Sigmoid colon (tissue), 7 donors: Measurements from ENCODE around the gene PMF1. TPM values are rescaled to one million over a fixed set of nuclear protein-coding genes. Genes with fewer than 3 reads are reported as not detected.

Experiments used
- DNase-seq: peaks from one replicate; pipeline ENCODE4 v3.0.0-alpha.2; 2019
- H3K27ac ChIP-seq, 4 donors: fragments of 200-600 bp; sonication (generic); one replicate each; pipeline ENCODE4 v1.5.1; 2016 to 2019; ENCODE audit warnings: mild to moderate bottlenecking in 1 of 4
- H3K27me3 ChIP-seq, 3 donors: fragments of 200-600 bp; sonication (generic); one replicate each; pipeline ENCODE4 v1.5.1; 2019; ENCODE audit warnings: mild to moderate bottlenecking in 1 of 3
- H3K36me3 ChIP-seq, 4 donors: fragments of 200-600 bp; sonication (generic); one replicate each; pipeline ENCODE4 v1.5.1; 2016 to 2019
- H3K4me1 ChIP-seq, 4 donors: fragments of 200-600 bp; sonication (generic); one replicate each; pipeline ENCODE4 v1.5.1; 2017 to 2019
- H3K4me3 ChIP-seq, 4 donors: fragments of 200-600 bp; sonication (generic); one replicate each; pipeline ENCODE4 v1.5.1; 2017 to 2019; ENCODE audit warnings: mild to moderate bottlenecking in 2 of 4, moderate library complexity in 1 of 4
- H3K9me3 ChIP-seq, 4 donors: fragments of 200-600 bp in 3 of 4; sonication (generic) in 3 of 4; one replicate each; pipeline versions ENCODE4 v1.5.1 to v1.6.1; 2013 to 2019
- CTCF ChIP-seq, 4 experiments: fragments of 450-650 bp in 3 of 4; fragments of 200-600 bp in 1 of 4; IDR thresholded peaks; one replicate each; pipeline ENCODE4 v1.5.1; 2016 to 2019; ENCODE audit warnings: antibody characterized with exemption in 4 of 4, mild to moderate bottlenecking in 3 of 4, moderate library complexity in 2 of 4
- EP300 ChIP-seq, 4 donors: sonication (generic); formaldehyde crosslinking; IDR thresholded peaks; one replicate each; pipeline ENCODE4 v1.6.1; 2017; ENCODE audit warnings: antibody characterized with exemption in 4 of 4
- POLR2A ChIP-seq, 2 donors: fragments of 450-650 bp; IDR thresholded peaks; one replicate each; pipeline ENCODE4 v1.6.1; 2016; ENCODE audit warnings: antibody characterized with exemption in 2 of 2, mild to moderate bottlenecking in 2 of 2, moderate library complexity in 2 of 2
- POLR2AphosphoS5 ChIP-seq, 4 donors: sonication (generic); formaldehyde crosslinking; IDR thresholded peaks; one replicate each; pipeline ENCODE4 v1.6.1; 2017; ENCODE audit warnings: antibody characterized with exemption in 4 of 4
- WGBS, 2 donors: extraction: QIAGEN DNeasy Blood & Tissue Kit; methylation state at CpG; one replicate each; pipeline ENCODE4 v1.1.7; 2013; 5-methylcytosine and 5-hydroxymethylcytosine counted together
- intact Hi-C: fragments of 100-400 bp; cut with DNase I; formaldehyde crosslinking; loops from one replicate; pipeline ENCODE4 v1.15.1; 2023
- polyA plus RNA-seq, 3 donors: library from polyadenylated mRNA; stranded (reverse); fragments of 200-250 nt; gene quantifications; one replicate each; pipeline ENCODE4 v1.2.3, GENCODE V29; 2013
- total RNA-seq, 4 donors: library from RNA; depleted of rRNA; stranded (reverse); fragments of >200 nt; gene quantifications; one replicate each; pipeline ENCODE4 v1.1.0, GENCODE V29; 2016
- donor health status: healthy with polysubstance abuse.
- donor health status: Bipolar disorder and iron deficiency.
- donor health status: healthy.

Gene PMF1
- total and polyA plus RNA-seq, 7 donors = 41.1 to 75.1 (median 52.8) TPM

GRCh38 chr1:156244126-156244525 lies 31.3 kb downstream of the PMF1 start:
- no peak overlapping the region for H3K4me3 ChIP-seq
- WGBS, 2 donors = 76 to 94% methylated on average over 2 of the region's 2 CpGs
- DNase-seq = no peak
- intact Hi-C loops = no loop called here
- no peaks in the 10 kb centered on the region for H3K9me3 ChIP-seq
- peaks cover 0 to 26% (median 23%) of the 10 kb centered on the region in 4 donors for H3K4me1 ChIP-seq
- peaks cover 15 to 35% (median 18%) of the 10 kb centered on the region in 3 donors for H3K27me3 ChIP-seq
- H3K27ac ChIP-seq = no peak overlapping the region
- TF ChIP-seq POLR2AphosphoS5 (IDR thresholded peaks at IDR 0.05) (no peak), CTCF (IDR thresholded peaks at IDR 0.05) (no peak), EP300 (IDR thresholded peaks at IDR 0.05) (no peak), POLR2A (IDR thresholded peaks at IDR 0.05) (no peak)
- H3K36me3 ChIP-seq = peaks cover 0 to 25% (median 9%) of the 10 kb centered on the region in 4 donors

GRCh38 chr1:156244712-156245111 lies 31.9 kb downstream of the PMF1 start:
- TF ChIP-seq POLR2A (IDR thresholded peaks at IDR 0.05) (no peak), CTCF (IDR thresholded peaks at IDR 0.05) (no peak), POLR2AphosphoS5 (IDR thresholded peaks at IDR 0.05) (no peak), EP300 (IDR thresholded peaks at IDR 0.05) (no peak)
- Histone ChIP-seq H3K27me3 (peaks cover 15 to 35% (median 18%) of the 10 kb centered on the region in 3 donors), H3K4me3 (no peak overlapping the region), H3K36me3 (peaks cover 0 to 25% (median 8%) of the 10 kb centered on the region in 4 donors), H3K27ac (no peak overlapping the region), H3K4me1 (peaks cover 0 to 26% (median 23%) of the 10 kb centered on the region in 4 donors), H3K9me3 (no peaks in the 10 kb centered on the region)
- WGBS, 2 donors = 29 to 88% methylated on average over 17 of the region's 17 CpGs
- DNase-seq = no peak
- intact Hi-C loops = no loop called here

GRCh38 chr1:156245451-156246232 lies 32.8 kb downstream of the PMF1 start:
- Histone ChIP-seq H3K27me3 (peaks cover 15 to 35% (median 18%) of the 10 kb centered on the region in 3 donors), H3K9me3 (no peaks in the 10 kb centered on the region), H3K4me1 (peaks cover 0 to 26% (median 23%) of the 10 kb centered on the region in 4 donors), H3K4me3 (peak overlapping the region in 3 of 4 donors; percentile 3 to 30 (median 16)), H3K27ac (no peak overlapping the region), H3K36me3 (peaks cover 7 to 27% (median 12%) of the 10 kb centered on the region in 4 donors)
- DNase-seq = no peak
- TF ChIP-seq CTCF (IDR thresholded peaks at IDR 0.05) (no peak), POLR2A (IDR thresholded peaks at IDR 0.05) (no peak), POLR2AphosphoS5 (IDR thresholded peaks at IDR 0.05) (peak in 1 of 4 donors; percentile 33), EP300 (IDR thresholded peaks at IDR 0.05) (no peak)
- WGBS, 2 donors = 1 to 5% methylated on average over 69 of the region's 69 CpGs
- intact Hi-C loops = no loop called here

- no peak for TF ChIP-seq EP300 (IDR thresholded peaks at IDR 0.05)
- no peak for TF ChIP-seq POLR2AphosphoS5 (IDR thresholded peaks at IDR 0.05)
- TF ChIP-seq CTCF (IDR thresholded peaks at IDR 0.05) = no peak
- no peak for TF ChIP-seq POLR2A (IDR thresholded peaks at IDR 0.05)
- H3K36me3 ChIP-seq = peaks cover 14 to 27% (median 19%) of the 10 kb centered on the region in 4 donors
- peaks cover 15 to 35% (median 18%) of the 10 kb centered on the region in 3 donors for H3K27me3 ChIP-seq
- no peak overlapping the region for H3K4me3 ChIP-seq
- peaks cover 0 to 26% (median 23%) of the 10 kb centered on the region in 4 donors for H3K4me1 ChIP-seq
- WGBS, 2 donors = 46 to 53% methylated on average over 10 of the region's 10 CpGs
- H3K27ac ChIP-seq = no peak overlapping the region
- H3K9me3 ChIP-seq = no peaks in the 10 kb centered on the region
- no peak for DNase-seq
- intact Hi-C loops = no loop called here
These were observed 33.5 kb downstream of the PMF1 start for GRCh38 chr1:156246241-156246780.
